Stimulated activated CD8-positive, alpha-beta memory T cell treated with anti-CD3 and anti-CD28 coated beads, Interleukin-4, amount 100 ng/mL, for 1 hour (primary cell): ENCODE data around the gene SOCS7.

Experiments
- DNase-seq, 2 donors: peaks; one replicate each; pipeline ENCODE4 v3.0.0-alpha.2; 2020; ENCODE audit warnings: low read depth in 2 of 2, low spot score in 1 of 2

Gene SOCS7, protein sequence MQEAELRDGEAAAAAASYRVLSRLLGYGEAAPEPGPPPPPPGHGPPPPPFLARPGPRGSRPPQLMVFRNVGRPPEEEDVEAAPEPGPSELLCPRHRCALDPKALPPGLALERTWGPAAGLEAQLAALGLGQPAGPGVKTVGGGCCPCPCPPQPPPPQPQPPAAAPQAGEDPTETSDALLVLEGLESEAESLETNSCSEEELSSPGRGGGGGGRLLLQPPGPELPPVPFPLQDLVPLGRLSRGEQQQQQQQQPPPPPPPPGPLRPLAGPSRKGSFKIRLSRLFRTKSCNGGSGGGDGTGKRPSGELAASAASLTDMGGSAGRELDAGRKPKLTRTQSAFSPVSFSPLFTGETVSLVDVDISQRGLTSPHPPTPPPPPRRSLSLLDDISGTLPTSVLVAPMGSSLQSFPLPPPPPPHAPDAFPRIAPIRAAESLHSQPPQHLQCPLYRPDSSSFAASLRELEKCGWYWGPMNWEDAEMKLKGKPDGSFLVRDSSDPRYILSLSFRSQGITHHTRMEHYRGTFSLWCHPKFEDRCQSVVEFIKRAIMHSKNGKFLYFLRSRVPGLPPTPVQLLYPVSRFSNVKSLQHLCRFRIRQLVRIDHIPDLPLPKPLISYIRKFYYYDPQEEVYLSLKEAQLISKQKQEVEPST

GRCh38 chr17:38351412-38352222 is at the start of gene SOCS7:
TSS of gene SOCS7 (plus strand) at chr17:38351844. CDS start at chr17:38352053, 209 bp downstream.
- peak; percentile 88 to 89 for DNase-seq

GRCh38 chr17:38315497-38315896 is 36.1 kb upstream of the SOCS7 start:
- DNase-seq: no peak

DNA sequence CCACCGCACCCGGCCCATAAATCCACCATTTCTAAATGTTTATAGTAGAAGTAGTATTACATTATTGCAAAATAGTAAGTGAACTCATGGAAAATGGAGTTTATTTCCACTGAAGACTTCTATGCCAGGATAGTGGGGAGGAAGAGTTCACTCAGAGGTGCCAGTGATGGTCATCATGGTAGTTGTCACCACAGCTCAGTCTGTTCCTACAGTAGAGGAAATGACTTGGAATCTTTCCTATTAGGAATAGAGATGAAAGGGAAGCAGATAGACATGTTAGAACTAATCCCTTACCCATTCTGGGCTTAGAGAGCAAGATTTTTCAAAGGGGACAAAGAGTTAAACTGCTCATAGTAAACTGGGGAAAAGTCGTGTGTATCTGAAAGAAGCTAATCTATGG is 34.6 kb upstream of the SOCS7 start:
- no peak for DNase-seq

GRCh38 chr17:38320482-38320881 is 31.2 kb upstream of the SOCS7 start:
- no peak for DNase-seq

GRCh38 chr17:38322156-38322779 is 29.4 kb upstream of the SOCS7 start:
- DNase-seq: peak; percentile 39 to 47

GRCh38 chr17:38322897-38323296 is 28.7 kb upstream of the SOCS7 start:
- no peak for DNase-seq

DNA sequence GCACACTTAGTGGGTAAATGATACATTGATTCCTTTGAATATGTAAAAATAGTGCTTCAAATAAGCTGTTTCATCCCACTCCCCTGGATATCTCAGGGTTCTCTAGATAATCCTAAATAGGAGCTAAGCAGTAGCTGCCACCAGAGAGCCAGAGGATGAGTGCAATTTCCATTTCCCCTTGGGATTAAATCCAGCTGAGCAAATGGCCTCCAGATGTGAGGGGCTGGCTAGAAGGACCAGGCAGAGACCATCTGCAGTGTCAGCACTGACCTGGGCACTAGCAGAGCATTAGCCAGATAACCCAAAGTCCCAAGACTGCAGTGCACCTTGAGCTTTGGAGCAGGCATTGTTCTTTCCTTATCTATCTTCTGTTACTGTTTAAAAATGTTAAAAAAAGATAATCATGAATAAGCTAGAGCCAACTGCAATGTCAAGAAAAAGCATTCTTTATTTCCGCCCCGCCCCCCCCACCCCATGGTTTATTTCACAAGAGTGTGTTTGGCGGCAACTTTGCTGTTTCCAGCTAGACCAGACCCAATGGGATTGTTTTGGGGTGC is 27.4 kb upstream of the SOCS7 start:
- no peak for DNase-seq

- no peak for DNase-seq
Observed at GRCh38 chr17:38324772-38325171, 26.9 kb upstream of the SOCS7 start.

GRCh38 chr17:38325221-38325851 is 26.3 kb upstream of the SOCS7 start:
- no peak for DNase-seq

DNA sequence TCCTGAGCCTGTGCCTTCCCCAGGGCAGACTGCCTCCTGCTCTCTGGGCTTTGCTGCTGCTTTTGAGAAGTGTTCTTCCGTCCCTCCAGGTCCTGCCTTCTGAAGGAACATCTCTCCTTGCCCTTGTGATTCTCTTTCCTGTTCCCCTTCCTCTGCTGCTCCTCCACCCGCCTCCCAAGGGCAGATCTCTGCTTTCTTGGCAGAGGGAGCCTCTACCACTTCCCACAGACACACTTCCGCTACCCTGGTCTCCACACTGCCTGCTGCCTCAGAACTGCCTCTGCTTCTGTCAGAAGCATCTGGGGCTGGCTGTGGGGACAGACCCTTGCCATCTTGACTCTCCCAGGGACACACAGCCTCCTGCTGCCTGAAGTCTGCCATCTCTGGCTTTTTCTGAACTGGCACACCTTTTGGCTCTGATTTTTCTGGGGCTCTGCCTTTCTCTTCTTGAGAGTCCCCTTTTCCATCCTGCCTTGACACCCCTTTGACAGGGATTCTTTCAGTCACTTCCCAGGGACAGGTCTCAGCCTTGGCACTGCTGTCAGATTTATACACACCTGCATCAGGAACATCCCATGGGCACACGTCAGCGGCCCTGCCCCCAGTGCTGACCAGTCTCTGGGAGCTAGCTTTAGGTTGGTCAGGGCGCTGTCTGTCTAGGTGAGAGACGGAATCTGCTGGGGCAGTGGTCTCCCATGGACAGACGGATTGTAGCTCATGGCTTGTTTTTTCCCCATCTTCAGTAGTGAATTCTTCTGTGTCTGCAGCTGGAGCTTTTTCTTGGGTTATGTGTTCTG is 24.4 kb upstream of the SOCS7 start:
- DNase-seq: no peak

DNA sequence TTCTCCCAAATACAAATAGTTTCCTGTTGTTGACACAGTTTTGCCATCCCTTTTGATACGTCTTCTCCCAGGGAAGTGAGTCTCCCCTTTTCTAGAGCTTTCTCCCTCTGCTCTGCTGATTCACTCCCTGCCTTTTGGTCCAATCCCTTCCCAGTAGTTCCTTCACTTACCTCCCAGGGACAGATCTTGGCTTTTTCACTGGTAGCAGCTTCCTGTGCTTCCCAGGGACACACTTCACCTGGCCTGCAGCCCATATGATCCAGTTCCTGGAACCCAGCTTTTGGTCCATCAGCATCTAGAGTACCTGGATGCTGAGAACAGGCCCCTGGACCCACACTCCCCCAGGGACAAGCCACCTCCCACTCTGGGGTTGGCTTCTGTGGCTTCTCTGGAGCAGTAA is 23.7 kb upstream of the SOCS7 start:
- DNase-seq: no peak

DNA sequence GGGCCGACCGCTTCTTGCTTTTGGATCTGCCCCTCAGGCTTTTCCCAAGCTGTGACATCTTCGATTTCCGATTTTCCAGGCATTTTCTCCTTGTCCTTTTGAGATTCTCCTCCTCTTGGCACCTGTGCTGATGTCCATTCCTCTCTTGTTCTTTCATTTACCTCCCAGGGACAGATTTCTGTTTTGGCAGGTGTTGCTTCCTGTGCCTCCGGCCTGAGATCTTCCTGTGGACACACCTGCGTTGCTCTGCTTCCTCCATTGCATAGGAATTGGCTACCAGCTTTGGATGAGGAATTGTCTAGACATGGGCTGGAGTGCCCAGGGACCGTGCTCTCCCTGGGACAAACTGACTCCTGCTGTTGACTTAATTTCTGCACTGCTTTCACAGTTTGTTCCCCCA is 23.0 kb upstream of the SOCS7 start:
- DNase-seq: no peak

DNA sequence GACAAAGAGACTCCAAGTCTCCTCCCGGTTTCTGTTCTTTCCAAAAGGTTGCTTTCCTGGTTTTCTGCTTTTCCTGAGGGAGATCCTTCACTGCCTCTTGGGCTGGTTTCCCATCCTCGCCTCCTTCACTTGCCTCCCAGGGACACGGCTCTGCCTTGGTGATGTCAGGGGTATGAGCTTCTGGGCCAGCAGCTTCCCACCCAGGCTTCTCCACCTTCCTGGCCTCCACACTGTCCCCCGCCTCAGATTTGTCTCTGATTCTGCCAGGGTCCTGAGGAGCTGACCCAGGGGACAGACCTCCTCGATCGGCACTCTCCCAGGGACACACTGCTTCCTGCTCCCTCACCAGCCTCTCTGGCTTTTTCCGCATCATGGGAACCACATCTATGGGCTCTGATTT is 22.4 kb upstream of the SOCS7 start:
- DNase-seq: no peak

GRCh38 chr17:38329808-38330730 is 21.6 kb upstream of the SOCS7 start:
- DNase-seq: no peak

- no peak for DNase-seq
Observed at GRCh38 chr17:38330941-38331411, 20.7 kb upstream of the SOCS7 start.

GRCh38 chr17:38332735-38333134 is 18.9 kb upstream of the SOCS7 start:
- DNase-seq: no peak

DNA sequence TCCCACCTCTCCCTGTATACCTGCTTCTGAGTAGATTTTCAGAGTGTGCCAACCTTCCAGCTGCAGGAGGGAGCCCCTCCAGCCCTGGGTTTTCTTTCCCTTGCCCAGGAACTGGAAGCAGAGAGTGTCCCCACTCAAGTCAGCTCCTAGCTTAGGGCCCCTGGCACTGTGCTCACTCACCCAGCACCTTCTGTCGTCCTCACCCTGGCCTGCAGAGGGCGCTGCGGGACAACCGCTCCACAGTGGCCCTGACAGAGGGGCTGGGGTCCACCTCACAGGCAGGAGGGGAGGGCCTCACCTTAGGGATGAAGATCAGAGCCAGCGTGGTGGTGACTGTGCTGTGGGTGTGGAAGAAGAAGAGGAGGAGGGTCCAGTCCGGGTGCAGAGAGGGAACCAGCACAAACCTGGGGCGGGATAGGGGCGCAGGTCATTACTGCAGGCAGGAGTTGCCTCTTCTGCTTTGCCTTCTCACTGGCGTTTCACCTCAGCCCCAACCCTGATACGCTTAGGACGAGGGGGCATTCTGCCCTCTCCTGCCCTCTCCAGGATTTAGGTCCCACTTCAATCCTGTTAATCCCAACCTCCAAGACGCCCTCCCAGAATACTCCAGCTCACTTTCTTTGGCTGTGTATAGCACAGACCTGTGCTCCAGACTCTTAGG is 17.9 kb upstream of the SOCS7 start:
- DNase-seq: no peak
